ENCODE results near the gene PNCK. TPM values are rescaled to one million over a fixed set of nuclear protein-coding genes. Genes with fewer than 3 reads are reported as not detected.

Gene PNCK
- total RNA-seq, 1 experiment from 2014 or later = 0.84 TPM

DNA sequence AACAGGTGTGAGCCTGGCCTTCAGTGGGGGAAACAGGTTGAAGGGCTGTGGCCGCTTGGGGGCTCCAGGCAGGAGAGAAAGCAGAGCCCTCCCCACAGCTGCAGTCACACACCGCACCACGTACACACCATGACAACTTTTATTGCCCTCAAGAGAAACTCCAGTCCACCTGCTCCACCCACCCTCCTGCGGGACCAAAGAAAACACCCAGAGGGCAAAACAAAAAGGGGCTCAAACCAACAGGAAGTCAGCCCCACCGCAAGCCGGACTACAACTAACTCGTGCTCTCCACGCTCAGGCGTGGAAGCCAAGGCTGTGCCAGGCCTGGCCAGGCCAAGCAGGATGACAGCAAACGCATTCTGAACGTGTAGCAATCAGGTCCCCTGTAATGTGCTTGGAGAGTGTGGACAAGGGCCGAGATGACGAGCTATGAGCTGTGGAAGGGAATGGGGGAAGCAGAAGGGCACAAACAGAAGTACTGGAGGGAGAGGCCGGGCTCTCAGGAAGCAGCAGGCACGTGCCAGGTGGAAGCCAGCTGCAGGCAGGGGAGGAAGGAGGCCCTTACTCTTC lies 26.8 kb upstream of the PNCK start:
- no peaks in the 10 kb centered on the region for H3K79me2 ChIP-seq (ENCODE audit: insufficient read depth, low read length)
- no peaks in the 10 kb centered on the region for H3K9me2 ChIP-seq (ENCODE audit: insufficient read depth)
- H4K20me1 ChIP-seq (ENCODE audit: insufficient read depth) = no peaks in the 10 kb centered on the region
- intact Hi-C loops (cut with micrococcal nuclease) = no loop called here
- no peaks in the 10 kb centered on the region for H3K4me1 ChIP-seq (ENCODE audit: control insufficient read depth in 1 of 2, insufficient read depth in 2 of 2, low read length in 2 of 2)
- no peak overlapping the region for H2AFZ ChIP-seq (ENCODE audit: low read depth, low read length, poor library complexity, severe bottlenecking)
- DNase-seq (ENCODE audit: low read depth, low spot score) (no peak), ATAC-seq (no peak)
- no peaks in the 10 kb centered on the region for H3K9me3 ChIP-seq (ENCODE audit: control insufficient read depth in 1 of 2, insufficient read depth in 1 of 2, low read depth in 1 of 2, low read length in 2 of 2)
- H3K9ac ChIP-seq (ENCODE audit: low read length) = no peak overlapping the region
- TF ChIP-seq POLR2A (IDR thresholded peaks at IDR 0.05; ENCODE audit: borderline replicate concordance, extremely low read depth, insufficient read depth, insufficient read length) = no peak
- TF ChIP-seq REST (IDR thresholded peaks at IDR 0.05; ENCODE audit: low read depth) = no peak
- TF ChIP-seq ELF1 (IDR thresholded peaks at IDR 0.05; ENCODE audit: borderline replicate concordance, low read depth) = no peak
- TF ChIP-seq RAD21 (IDR thresholded peaks at IDR 0.05; ENCODE audit: low read depth) = no peak
- no peak for TF ChIP-seq POLR2AphosphoS5 (IDR thresholded peaks at IDR 0.05; ENCODE audit: low read depth, low read length)
- no peak for TF ChIP-seq YY1 (IDR thresholded peaks at IDR 0.05; ENCODE audit: extremely low read depth, insufficient replicate concordance, low read depth, low read length)
- TF ChIP-seq ZFX (IDR thresholded peaks at IDR 0.05) = no peak
- no peak for TF ChIP-seq CBX3 (IDR thresholded peaks at IDR 0.05; ENCODE audit: low read depth)
- TF ChIP-seq EGR1 (IDR thresholded peaks at IDR 0.05; ENCODE audit: low read depth) = no peak
- no peak for TF ChIP-seq EZH2phosphoT487 (IDR thresholded peaks at IDR 0.05; ENCODE audit: borderline replicate concordance)
- TF ChIP-seq, protein P1, sequence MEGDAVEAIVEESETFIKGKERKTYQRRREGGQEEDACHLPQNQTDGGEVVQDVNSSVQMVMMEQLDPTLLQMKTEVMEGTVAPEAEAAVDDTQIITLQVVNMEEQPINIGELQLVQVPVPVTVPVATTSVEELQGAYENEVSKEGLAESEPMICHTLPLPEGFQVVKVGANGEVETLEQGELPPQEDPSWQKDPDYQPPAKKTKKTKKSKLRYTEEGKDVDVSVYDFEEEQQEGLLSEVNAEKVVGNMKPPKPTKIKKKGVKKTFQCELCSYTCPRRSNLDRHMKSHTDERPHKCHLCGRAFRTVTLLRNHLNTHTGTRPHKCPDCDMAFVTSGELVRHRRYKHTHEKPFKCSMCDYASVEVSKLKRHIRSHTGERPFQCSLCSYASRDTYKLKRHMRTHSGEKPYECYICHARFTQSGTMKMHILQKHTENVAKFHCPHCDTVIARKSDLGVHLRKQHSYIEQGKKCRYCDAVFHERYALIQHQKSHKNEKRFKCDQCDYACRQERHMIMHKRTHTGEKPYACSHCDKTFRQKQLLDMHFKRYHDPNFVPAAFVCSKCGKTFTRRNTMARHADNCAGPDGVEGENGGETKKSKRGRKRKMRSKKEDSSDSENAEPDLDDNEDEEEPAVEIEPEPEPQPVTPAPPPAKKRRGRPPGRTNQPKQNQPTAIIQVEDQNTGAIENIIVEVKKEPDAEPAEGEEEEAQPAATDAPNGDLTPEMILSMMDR (IDR thresholded peaks at IDR 0.05 in 2 of 3, conservative IDR thresholded peaks at IDR 0.05 in 1 of 3; ENCODE audit: borderline replicate concordance in 1 of 3, insufficient read depth in 1 of 3, low read depth in 2 of 3, low read length in 2 of 3) = no peak
- TF ChIP-seq SIN3A (IDR thresholded peaks at IDR 0.05; ENCODE audit: low read depth) = no peak
- no peak for TF ChIP-seq ATF3 (IDR thresholded peaks at IDR 0.05)
- TF ChIP-seq TCF7L2 (IDR thresholded peaks at IDR 0.05; ENCODE audit: borderline replicate concordance, extremely low read depth, insufficient read depth, insufficient read length) = no peak
- TF ChIP-seq FOSL1 (IDR thresholded peaks at IDR 0.05; ENCODE audit: low read depth) = no peak
- no peak for TF ChIP-seq ZNF274 (IDR thresholded peaks at IDR 0.05; ENCODE audit: low read depth, low read length)
- TF ChIP-seq, protein P2, sequence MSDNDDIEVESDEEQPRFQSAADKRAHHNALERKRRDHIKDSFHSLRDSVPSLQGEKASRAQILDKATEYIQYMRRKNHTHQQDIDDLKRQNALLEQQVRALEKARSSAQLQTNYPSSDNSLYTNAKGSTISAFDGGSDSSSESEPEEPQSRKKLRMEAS (IDR thresholded peaks at IDR 0.05) = no peak
- no peak for TF ChIP-seq ZBTB33 (IDR thresholded peaks at IDR 0.05; ENCODE audit: extremely low read depth, insufficient replicate concordance, low read length)
- no peaks in the 10 kb centered on the region for H3K27me3 ChIP-seq (ENCODE audit: insufficient read depth, low read length)
- H3K27ac ChIP-seq (ENCODE audit: low read depth, low read length) = no peak overlapping the region
- no TSS peak for BruUV-seq (replicated peaks)
- ChIA-PET CTCF (no interaction called here), RAD21 (ENCODE audit: low non-redundant PET in 1 of 2, low total read pairs in 2 of 2, uncharacterized antibody in 2 of 2, unreplicated experiment in 2 of 2) (interaction anchor here in 1 of 2 experiments (0.6 kb wide), 1 partner anchor 312 kb away, joined by 3 read pairs; no protein-coding TSS in a partner anchor), POLR2A (no interaction called here)
- H3K4me2 ChIP-seq (ENCODE audit: low read length) = no peak overlapping the region
- no peaks in the 10 kb centered on the region for H3K36me3 ChIP-seq (ENCODE audit: control insufficient read depth in 1 of 2, insufficient read depth in 2 of 2, low read length in 2 of 2)
- no peak overlapping the region for H3K4me3 ChIP-seq (replicated peaks in 1 of 2; ENCODE audit: low read depth in 1 of 2, low read length in 2 of 2)
